NCI-H2196 treated with DMSO at 0.1 percent for 48 hours (cell line): Measurements from ENCODE around the gene TTC39B.

Experiments
- DNase-seq: peaks from one replicate; lab custom pipeline; 2025; ENCODE audit not compliant: unreplicated experiment; lab: John Stamatoyannopoulos, UW

The TTC39B gene

DNA sequence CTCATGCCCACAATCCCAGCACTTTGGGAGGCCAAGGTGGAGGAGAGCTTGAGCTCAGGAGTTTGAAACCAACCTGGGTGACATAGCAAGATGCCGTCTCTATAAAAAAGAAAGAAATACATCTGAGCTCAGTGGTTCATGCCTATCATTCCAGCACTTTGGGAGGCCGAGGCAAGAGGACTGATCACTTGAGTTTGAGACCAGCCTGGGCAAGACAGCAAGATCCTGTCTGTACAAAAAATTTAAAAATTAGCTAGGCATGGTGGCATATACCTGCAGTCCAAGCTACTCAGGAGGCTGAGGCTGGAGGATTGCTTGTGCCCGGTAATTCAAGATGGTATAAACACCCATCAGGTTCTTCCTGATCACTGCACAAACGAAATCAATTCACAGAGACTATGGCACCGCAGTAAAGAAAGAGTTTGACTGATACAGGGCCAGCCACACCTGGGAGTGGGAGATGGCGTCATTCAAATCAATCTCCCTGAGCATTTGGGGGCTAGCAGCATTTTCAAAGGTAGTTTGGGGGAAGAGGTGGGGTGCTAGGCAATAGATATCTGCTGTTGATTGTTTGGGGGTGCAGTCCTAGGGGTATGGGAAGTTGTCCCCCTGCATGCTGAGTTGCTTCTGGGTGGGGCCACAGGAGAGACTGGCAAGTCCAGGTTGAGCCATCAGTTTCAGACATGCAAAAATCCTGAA is 169.2 kb downstream of the TTC39B start:
- no peak for DNase-seq

DNA sequence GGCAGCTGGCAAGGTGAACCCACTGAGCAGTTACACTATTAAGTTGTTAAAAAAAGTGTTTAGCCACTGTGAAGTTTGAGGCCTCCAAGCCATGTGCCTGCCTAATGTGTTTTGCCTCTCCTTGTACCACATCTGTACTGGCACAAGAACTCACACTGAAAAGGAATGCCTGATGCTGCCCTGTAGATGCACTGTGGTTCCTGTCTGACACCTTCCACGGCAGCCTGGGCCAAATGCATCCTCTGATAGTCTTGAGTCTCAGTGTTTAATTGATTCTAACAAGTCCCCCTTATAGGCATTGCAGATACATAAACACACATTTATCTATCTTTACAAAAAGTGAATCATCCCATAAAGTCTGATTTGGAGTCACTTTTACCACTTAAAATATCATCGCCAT is 169.9 kb downstream of the TTC39B start:
- DNase-seq = no peak

DNA sequence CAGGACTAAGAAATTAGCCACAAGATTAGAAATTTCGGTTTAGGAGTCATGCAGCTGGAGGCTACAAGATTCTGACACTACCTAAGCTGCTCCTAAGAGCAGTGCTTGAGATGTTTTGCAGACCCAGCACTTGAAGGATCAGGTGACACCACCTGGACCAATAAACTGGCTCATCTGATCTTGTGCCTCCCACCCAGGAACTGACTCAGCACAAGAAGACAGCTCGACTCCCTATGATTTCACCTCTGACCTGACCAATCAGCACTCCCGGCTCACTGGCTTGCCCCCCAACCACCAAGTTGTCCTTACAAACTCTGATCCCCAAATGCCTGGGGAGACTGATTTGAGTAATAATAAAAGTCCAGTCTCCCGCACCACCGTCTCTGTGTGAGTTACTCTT is 170.4 kb downstream of the TTC39B start:
- DNase-seq = no peak

DNA sequence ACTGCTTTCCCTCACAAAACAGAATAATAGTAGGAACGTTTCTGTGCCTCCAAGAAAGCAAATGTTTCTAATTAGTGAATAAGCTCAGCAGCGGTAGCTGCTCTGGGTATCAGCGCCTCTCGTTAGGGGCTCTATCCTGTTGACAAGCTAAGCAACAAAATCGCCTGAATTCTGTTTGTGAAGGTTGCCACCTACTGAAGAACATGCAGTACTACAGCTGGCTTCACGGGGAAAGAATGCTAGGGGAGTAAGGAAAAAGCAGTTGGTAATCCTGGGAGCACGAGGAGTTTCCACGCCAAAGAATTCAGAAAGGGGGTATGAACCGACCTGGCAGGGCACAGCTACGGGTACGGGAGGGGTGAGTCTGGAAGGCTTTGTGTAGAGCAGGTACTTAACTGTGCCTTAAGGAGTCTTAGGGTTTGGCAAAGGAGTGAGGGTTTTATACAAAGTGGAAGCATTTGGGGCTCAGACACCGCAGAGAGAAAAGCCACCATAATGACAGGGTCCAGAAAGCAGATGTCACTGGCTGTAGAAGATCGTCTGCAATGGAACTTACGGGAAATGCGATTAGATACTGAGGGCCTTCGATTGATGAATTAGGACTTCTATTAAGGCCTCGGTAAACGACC is 171.7 kb downstream of the TTC39B start:
- DNase-seq = peak; percentile 88

DNA sequence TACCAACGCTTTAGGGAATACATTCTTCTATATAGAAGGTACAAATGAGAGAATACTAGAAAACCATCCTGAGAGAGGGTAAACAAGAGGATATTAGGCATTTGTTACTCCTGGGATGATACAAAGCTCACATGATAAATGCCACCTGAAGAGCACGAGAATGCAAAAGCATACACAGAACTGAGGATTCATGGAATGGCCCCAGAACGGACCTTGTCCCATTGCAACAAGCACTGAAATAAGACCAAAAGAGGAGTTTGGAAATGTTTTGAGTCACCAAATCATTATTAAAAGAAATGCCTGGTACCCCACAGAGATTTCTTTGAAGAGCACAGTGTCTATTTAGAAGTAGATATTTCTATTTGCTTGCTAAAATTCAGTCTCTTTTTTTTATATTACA is 173.5 kb downstream of the TTC39B start:
- DNase-seq = no peak

DNA sequence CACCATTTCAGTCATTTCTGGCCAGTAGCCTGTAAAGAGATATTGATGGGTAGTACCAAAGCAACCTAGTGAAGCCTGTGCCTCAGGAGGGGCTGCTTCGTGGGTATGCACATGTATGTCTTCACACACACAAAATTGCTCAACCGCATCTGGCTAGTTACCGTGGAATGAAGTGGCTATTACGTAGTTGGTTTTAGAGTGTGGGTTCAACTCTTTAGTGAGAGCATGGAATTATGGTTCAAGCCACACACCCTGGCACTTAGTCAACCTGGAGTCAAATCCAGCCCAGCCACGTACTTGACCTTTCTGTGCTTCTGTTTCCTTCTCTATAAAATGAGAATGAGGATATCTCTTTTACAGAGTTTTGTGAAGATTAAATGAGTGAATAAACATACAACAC is 174.9 kb downstream of the TTC39B start:
- no peak for DNase-seq

DNA sequence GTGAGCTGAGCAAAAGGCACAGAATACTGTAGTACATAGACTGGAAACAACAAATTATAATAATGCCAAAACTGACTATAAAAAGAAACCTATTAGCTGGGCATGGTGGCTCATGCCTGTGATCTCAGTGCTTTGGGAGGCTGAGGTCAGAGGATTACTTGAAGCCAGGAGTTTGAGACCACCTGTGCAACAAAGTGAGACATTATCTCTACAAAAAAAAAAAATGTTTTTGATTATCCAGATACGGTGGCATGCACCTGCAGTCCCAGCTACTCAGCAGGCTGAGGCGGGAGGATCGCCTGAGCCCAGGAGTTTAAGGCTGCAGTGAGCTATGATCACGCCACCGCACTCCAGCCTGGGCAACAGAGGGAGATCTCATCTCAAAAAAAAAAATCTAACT is 175.9 kb downstream of the TTC39B start:
- no peak for DNase-seq

DNA sequence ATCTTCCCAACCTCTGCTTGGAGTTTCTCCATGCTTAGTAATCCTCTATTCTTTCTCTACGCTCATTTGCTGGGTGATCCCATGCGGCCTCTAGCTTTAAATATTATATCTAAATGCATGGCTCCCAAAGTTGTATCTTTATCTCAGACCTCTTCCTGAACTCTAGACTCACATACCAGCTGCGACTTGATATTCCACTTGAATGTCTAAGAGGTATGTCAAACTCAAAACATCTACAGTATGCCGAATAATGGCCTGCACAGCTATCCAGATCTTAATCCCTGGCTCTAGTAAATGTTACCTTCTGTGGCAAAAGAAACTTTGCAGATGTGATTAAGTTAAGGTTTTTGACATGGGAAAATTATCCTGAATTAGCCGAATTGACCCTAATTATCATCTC is 179.2 kb downstream of the TTC39B start:
- DNase-seq = no peak

DNA sequence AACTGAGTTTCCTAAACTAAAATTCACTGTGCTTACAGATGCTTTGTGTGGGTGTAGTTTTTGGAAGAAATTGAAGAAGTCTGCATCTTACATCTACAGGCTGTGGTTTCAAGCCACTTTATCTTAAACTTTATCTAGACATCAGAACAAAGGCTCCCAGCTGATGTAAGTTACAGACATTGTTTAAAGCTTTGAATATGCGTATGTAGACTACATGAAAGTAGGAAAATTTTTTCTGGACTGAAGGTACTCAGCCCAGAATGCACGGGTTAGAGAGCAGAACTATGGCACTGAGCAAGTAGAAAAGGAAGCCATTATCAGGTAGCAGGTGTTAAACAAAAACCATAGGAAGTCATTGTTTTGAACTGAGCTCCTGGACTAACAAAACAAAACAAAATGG is 185.4 kb downstream of the TTC39B start:
- no peak for DNase-seq

DNA sequence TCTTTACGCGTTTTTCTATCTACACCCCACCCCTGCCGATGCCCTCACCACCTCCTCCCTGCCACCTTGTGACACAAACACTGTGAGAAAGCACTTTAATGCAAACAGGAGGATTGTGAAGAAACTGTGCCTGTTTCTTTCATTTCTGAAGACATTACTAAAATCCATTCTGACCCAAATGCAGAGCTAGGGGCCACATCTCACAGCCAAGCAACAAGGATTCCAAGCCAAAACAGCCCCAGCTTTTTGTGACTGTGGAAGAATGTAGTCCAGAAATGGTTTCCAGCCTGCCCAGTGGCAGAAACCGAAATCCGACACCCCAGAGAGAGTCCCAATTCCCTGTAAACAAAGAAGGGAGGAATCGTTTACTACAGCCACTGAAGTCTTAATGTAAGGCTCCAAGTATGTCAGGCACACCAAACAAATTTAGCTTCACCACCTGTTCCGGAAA is 190.9 kb downstream of the TTC39B start:
- no peak for DNase-seq

DNA sequence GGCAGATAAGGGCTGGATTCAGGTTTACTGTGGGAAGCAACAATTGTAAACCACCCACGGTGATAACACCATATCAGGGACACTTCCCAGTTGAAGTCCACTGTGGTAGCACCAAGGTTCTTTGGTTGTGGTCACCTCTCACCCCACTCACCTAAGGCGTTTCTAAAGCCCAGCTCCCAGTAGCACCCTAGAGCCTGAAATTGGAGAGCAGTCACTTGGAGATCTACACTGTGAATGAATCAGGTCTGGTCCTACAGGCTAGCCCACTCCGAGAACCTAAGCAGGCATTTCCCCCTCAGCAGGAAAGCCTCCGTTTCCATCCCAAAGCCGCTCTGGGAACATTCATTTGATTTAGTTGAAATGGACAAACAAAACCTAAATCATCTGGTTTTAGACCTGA is 191.3 kb downstream of the TTC39B start:
- no peak for DNase-seq

DNA sequence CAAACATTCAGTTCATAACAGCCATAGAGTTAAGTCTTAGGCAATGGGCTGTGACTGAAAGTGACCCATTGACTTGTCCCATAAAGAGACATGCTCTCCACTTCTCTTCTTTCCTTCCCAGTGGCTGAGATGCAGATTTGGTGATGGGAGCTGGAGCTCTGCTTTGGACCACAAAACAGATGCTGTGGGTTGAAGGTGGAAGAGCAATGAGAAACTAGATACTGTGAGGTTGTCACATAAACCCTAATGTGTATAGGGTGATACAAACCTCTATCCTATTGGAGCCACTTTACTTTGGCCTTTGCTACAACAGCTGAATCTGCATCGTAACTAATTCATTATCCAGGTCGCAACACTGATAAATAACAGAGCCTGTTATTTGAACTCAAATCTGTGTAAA is 192.0 kb downstream of the TTC39B start:
- DNase-seq = no peak
